ENCODE results near the gene ARPC2.

DNA sequence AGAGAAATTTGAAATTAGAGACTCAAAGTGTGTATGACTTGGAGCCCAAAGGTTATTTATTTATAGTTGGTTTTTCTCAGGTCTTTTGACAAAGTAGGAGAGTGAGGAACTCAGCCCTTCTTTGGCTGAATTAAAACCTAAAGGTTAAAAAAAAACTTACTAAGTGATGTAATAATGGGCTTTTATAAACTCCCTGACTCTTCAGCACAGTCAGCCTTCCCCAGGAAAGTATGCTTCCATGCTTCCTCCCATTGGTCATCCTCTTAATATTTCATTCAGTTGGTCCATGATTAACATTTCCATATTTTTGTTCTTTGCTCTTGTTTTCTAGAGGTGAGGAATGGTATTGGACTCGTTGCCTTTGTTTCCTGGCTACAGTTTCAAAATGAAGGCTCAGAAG lies 7.2 kb downstream of the ARPC2 start:
- TF ChIP-seq, protein P1, sequence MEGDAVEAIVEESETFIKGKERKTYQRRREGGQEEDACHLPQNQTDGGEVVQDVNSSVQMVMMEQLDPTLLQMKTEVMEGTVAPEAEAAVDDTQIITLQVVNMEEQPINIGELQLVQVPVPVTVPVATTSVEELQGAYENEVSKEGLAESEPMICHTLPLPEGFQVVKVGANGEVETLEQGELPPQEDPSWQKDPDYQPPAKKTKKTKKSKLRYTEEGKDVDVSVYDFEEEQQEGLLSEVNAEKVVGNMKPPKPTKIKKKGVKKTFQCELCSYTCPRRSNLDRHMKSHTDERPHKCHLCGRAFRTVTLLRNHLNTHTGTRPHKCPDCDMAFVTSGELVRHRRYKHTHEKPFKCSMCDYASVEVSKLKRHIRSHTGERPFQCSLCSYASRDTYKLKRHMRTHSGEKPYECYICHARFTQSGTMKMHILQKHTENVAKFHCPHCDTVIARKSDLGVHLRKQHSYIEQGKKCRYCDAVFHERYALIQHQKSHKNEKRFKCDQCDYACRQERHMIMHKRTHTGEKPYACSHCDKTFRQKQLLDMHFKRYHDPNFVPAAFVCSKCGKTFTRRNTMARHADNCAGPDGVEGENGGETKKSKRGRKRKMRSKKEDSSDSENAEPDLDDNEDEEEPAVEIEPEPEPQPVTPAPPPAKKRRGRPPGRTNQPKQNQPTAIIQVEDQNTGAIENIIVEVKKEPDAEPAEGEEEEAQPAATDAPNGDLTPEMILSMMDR (IDR thresholded peaks at IDR 0.05 in 8 of 11, conservative IDR thresholded peaks at IDR 0.05 in 3 of 11), result no peak
- TF ChIP-seq POLR2AphosphoS5 (IDR thresholded peaks at IDR 0.05), result no peak
- no peak for TF ChIP-seq POLR2A (IDR thresholded peaks at IDR 0.05)
